Activated gamma-delta T cell (primary cell): Measurements from ENCODE around the gene R3HDM2.

Source experiments
- DNase-seq: peaks from one replicate; lab custom pipeline; 2025; lab: John Stamatoyannopoulos, UW

The R3HDM2 gene

GRCh38 chr12:57216014-57216911, 214.6 kb downstream of the R3HDM2 start, which contains the start of gene NXPH4:
TSS of gene NXPH4 (plus strand) at chr12:57216794. CDS start at chr12:57216970, 176 bp downstream.
- peak; percentile 48 for DNase-seq

DNA sequence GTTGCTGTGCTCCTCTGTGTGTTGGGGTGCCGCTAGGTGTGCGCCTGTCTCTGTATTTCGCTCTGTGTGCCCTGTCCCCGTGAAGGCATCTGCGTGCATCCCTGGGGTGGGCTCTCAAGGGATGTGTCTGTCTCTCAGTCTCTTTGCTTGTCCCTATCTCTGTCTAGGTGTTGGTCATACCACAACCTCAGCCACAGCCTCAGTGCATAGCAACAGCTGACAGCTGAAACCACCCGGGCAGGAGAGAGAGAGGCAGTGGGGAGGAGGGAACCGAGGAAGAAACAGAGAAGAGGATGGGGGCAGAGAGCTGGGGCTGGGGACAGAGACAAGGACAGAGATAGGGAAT, 215.2 kb downstream of the R3HDM2 start:
- DNase-seq = no peak

DNA sequence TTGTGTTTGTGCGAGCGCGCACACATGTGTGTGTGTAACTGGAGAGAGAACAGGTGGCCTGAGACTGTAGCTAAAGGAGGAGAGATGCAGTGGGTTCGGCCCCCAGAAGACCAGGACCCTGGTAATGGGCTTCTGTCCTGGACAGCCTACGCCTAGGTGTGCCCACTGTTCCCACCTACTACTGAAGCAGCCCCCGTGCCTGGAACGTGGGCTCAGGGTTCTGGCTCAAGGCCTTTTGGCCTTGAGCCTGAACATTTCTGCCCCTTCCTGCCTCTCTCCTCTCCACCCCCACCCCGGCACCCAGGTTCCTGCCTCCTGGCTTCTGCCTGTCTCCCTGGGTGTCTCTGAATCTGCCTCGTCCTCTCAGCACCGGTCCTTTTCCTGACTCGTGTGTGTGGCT, 215.8 kb downstream of the R3HDM2 start:
- DNase-seq = no peak

DNA sequence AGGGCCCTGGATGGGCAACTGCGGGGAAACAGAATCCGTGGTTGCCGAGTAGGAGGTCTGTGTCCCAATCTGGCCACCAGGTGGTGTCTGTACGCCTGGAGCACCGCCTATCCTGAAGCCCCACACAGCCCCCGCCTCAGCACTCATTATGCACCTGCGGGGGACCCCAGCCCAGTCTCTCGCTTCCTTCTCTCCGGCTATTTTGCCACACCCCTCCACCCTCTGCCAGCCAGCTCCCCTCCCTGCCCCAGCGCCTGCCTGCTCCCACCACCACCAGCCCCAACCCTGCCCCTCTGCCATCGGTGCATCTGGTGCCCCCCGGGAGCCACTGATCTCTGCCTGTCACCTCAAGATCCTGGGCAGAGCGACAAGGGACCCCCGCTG, 216.5 kb downstream of the R3HDM2 start:
- DNase-seq = no peak

DNA sequence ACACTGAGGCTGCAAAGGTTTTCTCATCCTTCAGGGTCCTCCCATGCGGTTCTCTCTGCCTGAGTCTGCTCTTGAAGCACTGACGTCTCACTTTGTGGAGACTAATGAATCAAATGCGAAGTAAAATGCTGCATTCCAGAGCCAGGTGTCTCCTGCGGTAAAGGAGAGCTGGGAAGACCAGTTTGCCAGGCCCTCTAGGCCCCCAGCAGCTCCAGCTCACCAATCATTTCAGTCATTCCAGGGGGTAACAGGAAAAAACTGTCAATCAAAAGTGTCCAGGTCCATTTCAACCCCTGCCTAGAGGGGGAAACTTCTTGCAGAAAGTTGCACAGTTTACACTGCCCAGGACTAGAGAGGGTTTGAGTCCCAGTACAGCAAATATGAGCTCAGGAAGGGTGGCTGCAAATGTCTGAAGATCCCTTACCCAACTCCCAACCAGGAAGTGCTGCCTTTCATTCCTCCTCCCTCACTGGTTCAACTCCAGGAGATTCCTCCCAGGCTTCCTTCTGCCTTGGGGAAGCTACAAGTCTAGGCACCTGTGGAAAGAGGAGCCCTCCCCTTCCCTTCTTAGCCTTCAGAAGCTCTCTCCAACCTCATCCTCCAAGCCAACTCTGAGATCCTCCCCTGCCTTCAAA, 217.0 kb downstream of the R3HDM2 start:
- no peak for DNase-seq

DNA sequence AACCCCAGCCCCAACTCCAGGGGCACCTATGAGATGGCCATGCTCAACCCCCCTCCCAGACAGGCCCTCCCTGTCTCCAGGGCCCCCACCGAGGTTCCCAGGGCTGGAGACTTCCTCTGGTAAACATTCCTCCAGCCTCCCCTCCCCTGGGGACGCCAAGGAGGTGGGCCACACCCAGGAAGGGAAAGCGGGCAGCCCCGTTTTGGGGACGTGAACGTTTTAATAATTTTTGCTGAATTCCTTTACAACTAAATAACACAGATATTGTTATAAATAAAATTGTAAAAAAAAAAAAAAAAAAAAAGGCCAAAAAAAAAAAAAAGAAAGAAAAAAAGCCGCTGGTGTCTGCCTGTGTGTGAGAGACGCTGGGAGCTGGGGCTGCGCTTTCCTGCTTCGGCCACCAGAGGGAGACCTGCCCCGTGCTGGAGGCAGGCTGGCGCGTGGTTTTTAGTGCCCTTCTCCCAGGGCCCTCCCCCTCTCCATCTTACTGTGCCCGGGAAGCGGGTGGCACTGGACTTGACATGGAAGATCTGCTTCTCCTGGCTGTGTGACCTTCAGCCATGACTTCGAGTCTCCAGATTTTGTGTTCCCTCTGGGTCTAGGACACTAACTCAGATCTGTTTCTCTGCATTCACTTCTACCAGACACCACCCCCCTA, 217.7 kb downstream of the R3HDM2 start:
- peak; percentile 54 for DNase-seq

DNA sequence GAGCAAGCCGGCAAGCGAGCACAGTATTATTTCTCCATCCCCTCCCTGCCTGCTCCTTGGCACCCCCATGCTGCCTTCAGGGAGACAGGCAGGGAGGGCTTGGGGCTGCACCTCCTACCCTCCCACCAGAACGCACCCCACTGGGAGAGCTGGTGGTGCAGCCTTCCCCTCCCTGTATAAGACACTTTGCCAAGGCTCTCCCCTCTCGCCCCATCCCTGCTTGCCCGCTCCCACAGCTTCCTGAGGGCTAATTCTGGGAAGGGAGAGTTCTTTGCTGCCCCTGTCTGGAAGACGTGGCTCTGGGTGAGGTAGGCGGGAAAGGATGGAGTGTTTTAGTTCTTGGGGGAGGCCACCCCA, 218.2 kb downstream of the R3HDM2 start:
- no peak for DNase-seq

DNA sequence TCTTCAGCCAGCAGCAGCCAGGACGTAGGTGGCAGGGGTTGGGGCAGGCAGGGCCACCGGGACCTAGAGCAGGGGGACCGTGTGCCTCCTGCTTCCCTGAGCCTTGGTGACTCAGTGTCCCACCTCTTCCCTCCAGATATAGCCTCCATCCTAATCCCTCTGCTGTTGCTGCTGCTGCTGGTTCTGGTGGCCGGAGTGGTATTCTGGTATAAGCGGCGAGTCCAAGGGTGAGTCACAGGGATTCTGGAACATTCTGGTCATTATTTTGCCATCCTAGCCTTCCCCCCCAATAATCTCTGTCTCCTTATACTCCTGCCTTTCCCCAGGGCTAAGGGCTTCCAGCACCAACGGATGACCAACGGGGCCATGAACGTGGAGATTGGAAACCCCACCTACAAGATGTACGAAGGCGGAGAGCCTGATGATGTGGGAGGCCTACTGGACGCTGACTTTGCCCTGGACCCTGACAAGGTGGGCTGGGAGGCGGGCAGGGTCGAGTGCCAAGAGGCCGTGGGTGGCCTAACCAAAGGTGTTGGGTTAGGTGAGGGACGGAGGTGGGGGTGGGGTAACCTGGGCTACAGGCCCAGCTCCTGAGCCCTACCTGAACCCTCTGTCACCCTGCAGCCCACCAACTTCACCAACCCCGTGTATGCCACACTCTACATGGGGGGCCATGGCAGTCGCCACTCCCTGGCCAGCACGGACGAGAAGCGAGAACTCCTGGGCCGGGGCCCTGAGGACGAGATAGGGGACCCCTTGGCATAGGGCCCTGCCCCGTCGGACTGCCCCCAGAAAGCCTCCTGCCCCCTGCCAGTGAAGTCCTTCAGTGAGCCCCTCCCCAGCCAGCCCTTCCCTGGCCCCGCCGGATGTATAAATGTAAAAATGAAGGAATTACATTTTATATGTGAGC, 218.8 kb downstream of the R3HDM2 start:
- DNase-seq = no peak

GRCh38 chr12:57210926-57211692, 219.7 kb downstream of the R3HDM2 start:
- DNase-seq = no peak

DNA sequence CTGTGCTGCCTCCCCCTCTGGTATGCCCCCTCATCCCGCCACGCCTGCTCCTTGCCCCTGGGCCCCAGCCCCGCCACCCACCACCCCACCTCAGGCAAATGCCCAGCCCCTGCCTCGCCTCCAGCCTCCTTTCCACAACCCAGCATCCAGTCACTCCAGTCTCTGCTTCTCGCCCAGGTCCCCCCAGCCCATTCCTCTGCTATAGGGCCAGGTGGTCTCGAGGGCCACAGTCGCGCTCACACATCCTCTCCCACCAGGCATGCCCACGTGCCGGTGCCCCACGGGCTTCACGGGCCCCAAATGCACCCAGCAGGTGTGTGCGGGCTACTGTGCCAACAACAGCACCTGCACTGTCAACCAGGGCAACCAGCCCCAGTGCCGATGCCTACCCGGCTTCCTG, 220.4 kb downstream of the R3HDM2 start:
- no peak for DNase-seq

GRCh38 chr12:57209916-57210315, 220.9 kb downstream of the R3HDM2 start:
- no peak for DNase-seq

DNA sequence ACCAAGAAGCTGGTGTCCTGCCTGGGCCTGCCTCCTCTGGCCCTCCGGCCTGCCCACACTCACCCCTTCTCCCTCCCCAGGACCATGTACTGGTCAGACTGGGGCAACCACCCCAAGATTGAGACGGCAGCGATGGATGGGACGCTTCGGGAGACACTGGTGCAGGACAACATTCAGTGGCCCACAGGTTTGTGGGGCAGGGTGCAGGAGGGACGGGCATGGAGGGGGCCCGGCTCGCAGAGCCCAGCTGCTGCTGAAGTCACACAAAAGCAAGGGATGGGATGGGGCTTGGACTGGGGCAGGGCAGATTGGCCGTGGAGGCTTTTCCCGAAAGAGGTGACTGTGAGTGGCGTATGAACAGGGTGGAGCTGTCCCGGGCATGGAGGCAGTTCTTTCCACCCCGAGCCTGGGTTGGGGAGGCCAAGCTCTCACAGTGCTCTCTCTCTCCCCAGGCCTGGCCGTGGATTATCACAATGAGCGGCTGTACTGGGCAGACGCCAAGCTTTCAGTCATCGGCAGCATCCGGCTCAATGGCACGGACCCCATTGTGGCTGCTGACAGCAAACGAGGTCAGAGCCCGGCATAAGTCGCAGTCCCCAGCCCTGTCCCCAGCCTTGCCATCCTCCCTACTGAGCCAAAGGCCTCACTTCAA, 222.1 kb downstream of the R3HDM2 start:
- no peak for DNase-seq

- no peak for DNase-seq
Measured at GRCh38 chr12:57207731-57208630, 222.9 kb downstream of the R3HDM2 start.

DNA sequence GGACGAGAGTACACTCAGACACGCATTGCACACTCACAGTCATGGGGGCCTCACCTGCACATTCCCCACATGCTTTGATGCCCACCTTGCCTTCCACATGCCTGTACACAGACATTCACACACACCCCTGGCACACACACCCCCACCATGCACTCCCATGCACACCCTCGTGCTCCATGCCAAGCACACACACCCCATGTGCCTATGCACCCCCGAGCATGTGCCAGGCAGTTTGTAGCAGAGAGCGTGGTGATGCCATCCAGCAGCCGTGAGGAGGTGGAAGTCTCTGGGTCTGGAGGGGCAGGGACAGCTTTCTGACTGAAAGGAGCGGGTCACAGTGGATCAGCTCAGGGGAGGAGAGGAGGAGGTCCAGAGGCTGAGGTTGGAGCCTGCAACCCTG, 224.9 kb downstream of the R3HDM2 start:
- no peak for DNase-seq

GRCh38 chr12:57205186-57205585, 225.7 kb downstream of the R3HDM2 start:
- DNase-seq = no peak

DNA sequence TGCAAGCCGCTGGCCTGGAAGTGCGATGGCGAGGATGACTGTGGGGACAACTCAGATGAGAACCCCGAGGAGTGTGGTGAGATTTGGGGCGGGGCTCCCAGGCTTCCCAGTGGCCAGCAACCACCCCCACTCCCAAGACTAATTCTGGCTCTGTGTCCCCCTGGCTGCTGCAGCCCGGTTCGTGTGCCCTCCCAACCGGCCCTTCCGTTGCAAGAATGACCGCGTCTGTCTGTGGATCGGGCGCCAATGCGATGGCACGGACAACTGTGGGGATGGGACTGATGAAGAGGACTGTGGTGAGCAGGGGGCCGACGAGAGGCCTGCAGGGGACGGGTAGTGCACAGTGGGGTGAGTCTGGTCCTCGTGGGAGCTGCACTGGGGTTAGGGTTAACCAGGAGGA, 226.4 kb downstream of the R3HDM2 start:
- DNase-seq = no peak

- DNase-seq = no peak
Measured at GRCh38 chr12:57203791-57204190, 227.1 kb downstream of the R3HDM2 start.
